ENCODE results near the gene ROBO1. TPM values are rescaled to one million over a fixed set of nuclear protein-coding genes. Genes with fewer than 3 reads are reported as not detected.

ROBO1 gene
- total RNA-seq, 1 donor from 2014 or later: 78.0 TPM

GRCh38 chr3:78870484-78870883 lies 897.3 kb downstream of the ROBO1 start:
- no peak for TF ChIP-seq CTCF (IDR thresholded peaks at IDR 0.05; ENCODE audit: unreplicated experiment)
- Mint-ChIP-seq H3K27me3 (no peaks in the 10 kb centered on the region), H3K9me3 (ENCODE audit: low read depth) (no peaks in the 10 kb centered on the region), H3K4me3 (ENCODE audit: low read depth) (no peak overlapping the region), H3K36me3 (ENCODE audit: insufficient read depth) (no peaks in the 10 kb centered on the region), H3K4me1 (ENCODE audit: low read depth) (peaks cover 34% of the 10 kb centered on the region), H3K27ac (no peak overlapping the region)
- DNase-seq (ENCODE audit: low spot score, unreplicated experiment): no peak

- no peaks in the 10 kb centered on the region for H3K9me3 Mint-ChIP-seq (ENCODE audit: low read depth)
- peaks cover 32% of the 10 kb centered on the region for H3K4me1 Mint-ChIP-seq (ENCODE audit: low read depth)
- H3K27me3 Mint-ChIP-seq: no peaks in the 10 kb centered on the region
- H3K36me3 Mint-ChIP-seq (ENCODE audit: insufficient read depth): no peaks in the 10 kb centered on the region
- H3K27ac Mint-ChIP-seq: no peak overlapping the region
- no peak overlapping the region for H3K4me3 Mint-ChIP-seq (ENCODE audit: low read depth)
- no peak for DNase-seq (ENCODE audit: low spot score, unreplicated experiment)
- no peak for TF ChIP-seq CTCF (IDR thresholded peaks at IDR 0.05; ENCODE audit: unreplicated experiment)
Observed at GRCh38 chr3:78868570-78868969, 899.2 kb downstream of the ROBO1 start.

GRCh38 chr3:78867409-78868372 lies 900.1 kb downstream of the ROBO1 start:
- peaks cover 29% of the 10 kb centered on the region for H3K4me1 Mint-ChIP-seq (ENCODE audit: low read depth)
- H3K27ac Mint-ChIP-seq: peak overlapping the region; percentile 49
- no peak overlapping the region for H3K4me3 Mint-ChIP-seq (ENCODE audit: low read depth)

DNA sequence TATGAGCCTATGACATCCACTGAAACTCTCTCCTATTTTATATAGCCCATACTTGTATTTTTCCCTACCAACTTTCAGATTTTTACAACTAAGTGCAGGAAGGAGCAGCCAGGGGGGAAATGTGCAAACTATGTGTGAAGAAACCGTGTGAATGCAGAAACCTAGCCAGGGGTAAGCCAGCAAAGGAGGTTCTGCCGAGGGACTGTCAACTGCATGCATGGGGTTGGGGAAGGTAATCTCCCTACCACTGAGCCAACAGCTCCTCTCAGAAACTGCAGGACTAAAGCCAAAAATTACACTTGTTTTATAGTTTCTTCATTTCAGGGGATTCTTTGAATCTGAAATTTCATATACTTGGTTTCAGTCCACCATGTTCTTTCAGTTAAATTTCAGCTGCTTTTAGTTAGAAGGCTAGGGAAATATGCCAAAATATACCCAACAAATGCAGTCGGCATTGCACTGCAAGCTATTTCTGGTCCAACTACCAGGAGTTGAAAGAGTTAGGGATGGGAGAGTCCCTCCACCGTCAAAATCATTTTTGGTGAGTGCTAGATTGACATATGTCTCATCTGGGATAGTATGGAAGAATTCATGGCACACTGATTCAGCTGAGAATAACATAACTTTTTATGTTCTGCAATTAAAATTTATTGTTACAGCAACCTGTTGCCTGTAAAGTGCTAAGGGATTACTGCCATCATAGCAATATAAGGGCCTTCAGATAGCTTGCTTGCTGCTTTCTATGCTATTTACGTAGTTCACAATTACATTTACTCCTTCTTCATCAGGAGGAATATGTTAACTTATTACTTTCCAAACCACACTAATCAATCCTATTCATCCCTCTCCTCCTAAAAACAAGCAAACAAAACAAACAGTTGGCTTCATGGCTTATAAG lies 904.2 kb downstream of the ROBO1 start:
- Mint-ChIP-seq H3K4me1 (ENCODE audit: low read depth) (peaks cover 26% of the 10 kb centered on the region), H3K27ac (no peak overlapping the region), H3K4me3 (ENCODE audit: low read depth) (no peak overlapping the region), H3K9me3 (ENCODE audit: low read depth) (no peaks in the 10 kb centered on the region), H3K36me3 (ENCODE audit: insufficient read depth) (no peaks in the 10 kb centered on the region), H3K27me3 (no peaks in the 10 kb centered on the region)
- no peak for DNase-seq (ENCODE audit: low spot score, unreplicated experiment)
- no peak for TF ChIP-seq CTCF (IDR thresholded peaks at IDR 0.05; ENCODE audit: unreplicated experiment)

More at GRCh38 chr3:78867409-78868372, 900.1 kb downstream of the ROBO1 start:
- no peak for DNase-seq (ENCODE audit: low spot score, unreplicated experiment)
- no peaks in the 10 kb centered on the region for H3K9me3 Mint-ChIP-seq (ENCODE audit: low read depth)
- no peaks in the 10 kb centered on the region for H3K36me3 Mint-ChIP-seq (ENCODE audit: insufficient read depth)
- TF ChIP-seq CTCF (IDR thresholded peaks at IDR 0.05; ENCODE audit: unreplicated experiment): no peak
- H3K27me3 Mint-ChIP-seq: no peaks in the 10 kb centered on the region

DNA sequence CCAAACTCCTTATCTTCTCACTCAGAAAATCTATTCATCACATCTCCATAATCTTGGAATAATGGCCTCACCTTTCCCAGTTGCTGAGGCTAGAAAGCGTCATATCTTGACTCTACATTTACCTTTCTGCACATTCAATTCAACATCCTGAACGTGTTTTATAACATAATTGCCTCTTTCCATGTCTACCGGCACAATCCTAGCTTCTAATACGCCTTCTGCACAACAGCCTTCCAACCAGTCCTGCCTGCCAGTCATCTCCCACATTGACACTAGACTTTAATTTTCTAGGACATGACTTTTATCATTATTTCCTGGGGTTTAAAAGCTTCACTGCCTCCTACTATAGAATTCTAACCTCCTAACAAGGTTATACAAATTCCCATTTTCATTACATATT lies 906.6 kb downstream of the ROBO1 start:
- no peak overlapping the region for H3K27ac Mint-ChIP-seq
- no peaks in the 10 kb centered on the region for H3K36me3 Mint-ChIP-seq (ENCODE audit: insufficient read depth)
- no peak for DNase-seq (ENCODE audit: low spot score, unreplicated experiment)
- peaks cover 14% of the 10 kb centered on the region for H3K4me1 Mint-ChIP-seq (ENCODE audit: low read depth)
- H3K4me3 Mint-ChIP-seq (ENCODE audit: low read depth): no peak overlapping the region
- no peaks in the 10 kb centered on the region for H3K27me3 Mint-ChIP-seq
- H3K9me3 Mint-ChIP-seq (ENCODE audit: low read depth): no peaks in the 10 kb centered on the region
- no peak for TF ChIP-seq CTCF (IDR thresholded peaks at IDR 0.05; ENCODE audit: unreplicated experiment)
